ENCODE data around the gene DGUOK.
A peak's percentile ranks its signal among the peaks of the same experiment; 100 is the strongest.

DGUOK gene

GRCh38 chr2:74001121-74001520, 74.4 kb downstream of the DGUOK start:
- TF ChIP-seq POLR2A (IDR thresholded peaks at IDR 0.05; ENCODE audit: low read depth, low read length): no peak
- no peak for TF ChIP-seq TAF1 (IDR thresholded peaks at IDR 0.05; ENCODE audit: low read depth, low read length)
- no peak for TF ChIP-seq POU2F2 (IDR thresholded peaks at IDR 0.05; ENCODE audit: low read depth, low read length)
- TF ChIP-seq SPI1 (IDR thresholded peaks at IDR 0.05; ENCODE audit: low read depth, low read length): no peak
- no peak for TF ChIP-seq POLR2AphosphoS5 (IDR thresholded peaks at IDR 0.05; ENCODE audit: low read depth, low read length)
- no peak for TF ChIP-seq PAX5 (IDR thresholded peaks at IDR 0.05; ENCODE audit: insufficient read depth, low read length, severe bottlenecking)

GRCh38 chr2:74001781-74002504, 75.3 kb downstream of the DGUOK start:
- TF ChIP-seq POLR2AphosphoS5 (IDR thresholded peaks at IDR 0.05; ENCODE audit: low read depth, low read length) (no peak), PAX5 (IDR thresholded peaks at IDR 0.05; ENCODE audit: insufficient read depth, low read length, severe bottlenecking) (no peak), POLR2A (IDR thresholded peaks at IDR 0.05; ENCODE audit: low read depth, low read length) (no peak), TAF1 (IDR thresholded peaks at IDR 0.05; ENCODE audit: low read depth, low read length) (no peak)
- DNase-seq (ENCODE audit: insufficient read length, low spot score): no peak
- FAIRE-seq: peak; percentile 47

More at GRCh38 chr2:74001121-74001520, 74.4 kb downstream of the DGUOK start:
- DNase-seq (ENCODE audit: insufficient read length, low spot score) (no peak), FAIRE-seq (no peak)

GRCh38 chr2:74002505-74003421, 76.1 kb downstream of the DGUOK start:
- FAIRE-seq (peak; percentile 98), DNase-seq (ENCODE audit: insufficient read length, low spot score) (peak; percentile 96)
- TF ChIP-seq SPI1 (IDR thresholded peaks at IDR 0.05; ENCODE audit: low read depth, low read length) (no peak), POLR2AphosphoS5 (IDR thresholded peaks at IDR 0.05; ENCODE audit: low read depth, low read length) (no peak), POU2F2 (IDR thresholded peaks at IDR 0.05; ENCODE audit: low read depth, low read length) (no peak), TAF1 (IDR thresholded peaks at IDR 0.05; ENCODE audit: low read depth, low read length) (no peak), PAX5 (IDR thresholded peaks at IDR 0.05; ENCODE audit: insufficient read depth, low read length, severe bottlenecking) (no peak), POLR2A (IDR thresholded peaks at IDR 0.05; ENCODE audit: low read depth, low read length) (no peak)

- no peak for FAIRE-seq
- no peak for TF ChIP-seq POLR2AphosphoS5 (IDR thresholded peaks at IDR 0.05; ENCODE audit: low read depth, low read length)
- no peak for TF ChIP-seq SPI1 (IDR thresholded peaks at IDR 0.05; ENCODE audit: low read depth, low read length)
- no peak for TF ChIP-seq POLR2A (IDR thresholded peaks at IDR 0.05; ENCODE audit: low read depth, low read length)
- no peak for TF ChIP-seq PAX5 (IDR thresholded peaks at IDR 0.05; ENCODE audit: insufficient read depth, low read length, severe bottlenecking)
- no peak for TF ChIP-seq TAF1 (IDR thresholded peaks at IDR 0.05; ENCODE audit: low read depth, low read length)
- TF ChIP-seq POU2F2 (IDR thresholded peaks at IDR 0.05; ENCODE audit: low read depth, low read length): no peak
- DNase-seq (ENCODE audit: insufficient read length, low spot score): no peak
These were observed 77.0 kb downstream of the DGUOK start for GRCh38 chr2:74003494-74004211.

- TF ChIP-seq POLR2A (IDR thresholded peaks at IDR 0.05; ENCODE audit: low read depth, low read length) (no peak), PAX5 (IDR thresholded peaks at IDR 0.05; ENCODE audit: insufficient read depth, low read length, severe bottlenecking) (no peak), POLR2AphosphoS5 (IDR thresholded peaks at IDR 0.05; ENCODE audit: low read depth, low read length) (no peak), POU2F2 (IDR thresholded peaks at IDR 0.05; ENCODE audit: low read depth, low read length) (no peak), TAF1 (IDR thresholded peaks at IDR 0.05; ENCODE audit: low read depth, low read length) (no peak), SPI1 (IDR thresholded peaks at IDR 0.05; ENCODE audit: low read depth, low read length) (no peak)
- no peak for FAIRE-seq
- DNase-seq (ENCODE audit: insufficient read length, low spot score): no peak
These were observed 77.8 kb downstream of the DGUOK start for GRCh38 chr2:74004212-74005182.

GRCh38 chr2:74005786-74006185, 79.1 kb downstream of the DGUOK start:
- FAIRE-seq: peak; percentile 41
- TF ChIP-seq SPI1 (IDR thresholded peaks at IDR 0.05; ENCODE audit: low read depth, low read length) (no peak), POLR2AphosphoS5 (IDR thresholded peaks at IDR 0.05; ENCODE audit: low read depth, low read length) (no peak), PAX5 (IDR thresholded peaks at IDR 0.05; ENCODE audit: insufficient read depth, low read length, severe bottlenecking) (no peak), POU2F2 (IDR thresholded peaks at IDR 0.05; ENCODE audit: low read depth, low read length) (no peak), POLR2A (IDR thresholded peaks at IDR 0.05; ENCODE audit: low read depth, low read length) (no peak), TAF1 (IDR thresholded peaks at IDR 0.05; ENCODE audit: low read depth, low read length) (no peak)
- DNase-seq (ENCODE audit: insufficient read length, low spot score): no peak

GRCh38 chr2:74006459-74006858, 79.8 kb downstream of the DGUOK start:
- no peak for TF ChIP-seq POU2F2 (IDR thresholded peaks at IDR 0.05; ENCODE audit: low read depth, low read length)
- no peak for TF ChIP-seq POLR2AphosphoS5 (IDR thresholded peaks at IDR 0.05; ENCODE audit: low read depth, low read length)
- TF ChIP-seq SPI1 (IDR thresholded peaks at IDR 0.05; ENCODE audit: low read depth, low read length): no peak
- no peak for TF ChIP-seq TAF1 (IDR thresholded peaks at IDR 0.05; ENCODE audit: low read depth, low read length)
- no peak for TF ChIP-seq POLR2A (IDR thresholded peaks at IDR 0.05; ENCODE audit: low read depth, low read length)
- no peak for TF ChIP-seq PAX5 (IDR thresholded peaks at IDR 0.05; ENCODE audit: insufficient read depth, low read length, severe bottlenecking)
- DNase-seq (ENCODE audit: insufficient read length, low spot score) (no peak), FAIRE-seq (no peak)

- DNase-seq (ENCODE audit: insufficient read length, low spot score): no peak
- TF ChIP-seq TAF1 (IDR thresholded peaks at IDR 0.05; ENCODE audit: low read depth, low read length) (no peak), PAX5 (IDR thresholded peaks at IDR 0.05; ENCODE audit: insufficient read depth, low read length, severe bottlenecking) (no peak), POLR2A (IDR thresholded peaks at IDR 0.05; ENCODE audit: low read depth, low read length) (no peak), POU2F2 (IDR thresholded peaks at IDR 0.05; ENCODE audit: low read depth, low read length) (no peak), POLR2AphosphoS5 (IDR thresholded peaks at IDR 0.05; ENCODE audit: low read depth, low read length) (no peak), SPI1 (IDR thresholded peaks at IDR 0.05; ENCODE audit: low read depth, low read length) (no peak)
- no peak for FAIRE-seq
These were observed 80.4 kb downstream of the DGUOK start for GRCh38 chr2:74007121-74007520.

Data from GM12891 (cell line).